B cell (primary cell): Measurements from ENCODE around the gene CASTOR2.
"Not testable (repeated sequence)": the region's sequence is repeated elsewhere in the genome, so short reads cannot be mapped to it uniquely, and the experiment has no call there.

Experiments used
- CTCF ChIP-seq: fragments of 200-600 bp; IDR thresholded peaks from one replicate; pipeline ENCODE4 v1.8.0; 2022; ENCODE audit warnings: antibody characterized with exemption, mild to moderate bottlenecking
- EZH2 ChIP-seq: IDR thresholded peaks from 2 replicates; pipeline ENCODE4 v1.6.1; 2012; ENCODE audit warnings: borderline replicate concordance, low read depth, mild to moderate bottlenecking, moderate library complexity, low read length; ENCODE audit not compliant: insufficient read depth, poor library complexity, severe bottlenecking

GRCh38 chr7:74972377-74972776 lies 7.9 kb downstream of the CASTOR2 start:
- not testable (repeated sequence) for TF ChIP-seq CTCF, EZH2
